Esophagus (tissue), 2 donors: ENCODE measurements around the gene VPS13D. TPM values are rescaled to one million over a fixed set of nuclear protein-coding genes. Genes with fewer than 3 reads are reported as not detected.

Experiments
- H3K27ac ChIP-seq, 2 donors: one replicate each; pipeline ENCODE4 v1.5.1; 2013; ENCODE audit warnings: low read depth in 2 of 2, mild to moderate bottlenecking in 2 of 2, inconsistent platforms in 1 of 2, low read length in 1 of 2, moderate library complexity in 1 of 2
- H3K27me3 ChIP-seq, 2 donors: one replicate each; pipeline ENCODE4 v1.6.1; 2013; ENCODE audit warnings: low read length in 2 of 2, control low read depth in 1 of 2, mild to moderate bottlenecking in 1 of 2; ENCODE audit not compliant: insufficient read depth in 2 of 2, control insufficient read depth in 1 of 2
- H3K36me3 ChIP-seq, 2 donors: one replicate each; pipeline ENCODE4 v1.6.1; 2013; ENCODE audit warnings: low read length in 1 of 2; ENCODE audit not compliant: control insufficient read depth in 2 of 2, insufficient read depth in 2 of 2
- H3K4me1 ChIP-seq, 2 donors: one replicate each; pipeline ENCODE4 v1.6.1; 2013; ENCODE audit warnings: low read length in 1 of 2; ENCODE audit not compliant: control insufficient read depth in 2 of 2, insufficient read depth in 2 of 2
- H3K4me3 ChIP-seq, 2 donors: one replicate each; pipeline ENCODE4 v1.5.1; 2013; ENCODE audit warnings: low read length in 2 of 2, mild to moderate bottlenecking in 2 of 2, low read depth in 1 of 2, moderate library complexity in 1 of 2
- H3K9me3 ChIP-seq, 2 donors: one replicate each; pipeline ENCODE4 v1.6.1; 2013; ENCODE audit warnings: mild to moderate bottlenecking in 2 of 2, low read depth in 1 of 2, low read length in 1 of 2, moderate library complexity in 1 of 2; ENCODE audit not compliant: control insufficient read depth in 2 of 2, insufficient read depth in 1 of 2
- WGBS, 2 donors: extraction: QIAGEN DNeasy Blood & Tissue Kit; methylation state at CpG; one replicate each; pipeline ENCODE4 v1.1.7; 2013; 5-methylcytosine and 5-hydroxymethylcytosine counted together
- polyA plus RNA-seq, 2 donors: library from polyadenylated mRNA; stranded (reverse); fragments of 200-250 nt; gene quantifications; one replicate each; pipeline ENCODE4 v1.2.3, GENCODE V29; 2013
- donor health status: healthy with polysubstance abuse.
- donor health status: Bipolar disorder and iron deficiency.

The VPS13D gene
- polyA plus RNA-seq, 2 donors, result 26.3 to 36.9 TPM

GRCh38 chr1:12185918-12186678 lies 43.7 kb upstream of the VPS13D start:
- Histone ChIP-seq H3K9me3 (no peaks in the 10 kb centered on the region), H3K4me1 (peaks cover 0 to 10% of the 10 kb centered on the region in 2 donors), H3K27me3 (no peaks in the 10 kb centered on the region), H3K4me3 (no peak overlapping the region), H3K36me3 (no peaks in the 10 kb centered on the region), H3K27ac (peak overlapping the region; percentile 37 to 40)
- WGBS, 2 donors, result 58 to 61% methylated on average over 13 of the region's 13 CpGs

- 54 to 72% methylated on average over 4 of the region's 4 CpGs for WGBS, 2 donors
- Histone ChIP-seq H3K27ac (no peak overlapping the region), H3K27me3 (no peaks in the 10 kb centered on the region), H3K4me3 (no peak overlapping the region), H3K9me3 (no peaks in the 10 kb centered on the region), H3K4me1 (peaks cover 0 to 10% of the 10 kb centered on the region in 2 donors), H3K36me3 (peaks cover 0 to 2% of the 10 kb centered on the region in 2 donors)
These were observed 43.2 kb upstream of the VPS13D start for GRCh38 chr1:12186679-12186985.

GRCh38 chr1:12188115-12188514 lies 41.7 kb upstream of the VPS13D start:
- peaks cover 0 to 4% of the 10 kb centered on the region in 2 donors for H3K36me3 ChIP-seq
- no peak overlapping the region for H3K4me3 ChIP-seq
- no peaks in the 10 kb centered on the region for H3K27me3 ChIP-seq

GRCh38 chr1:12188657-12189327 lies 41.0 kb upstream of the VPS13D start:
- 61 to 67% methylated on average over 13 of the region's 13 CpGs for WGBS, 2 donors
- Histone ChIP-seq H3K27me3 (no peaks in the 10 kb centered on the region), H3K27ac (no peak overlapping the region), H3K4me3 (no peak overlapping the region), H3K4me1 (peaks cover 0 to 10% of the 10 kb centered on the region in 2 donors), H3K36me3 (peaks cover 0 to 4% of the 10 kb centered on the region in 2 donors), H3K9me3 (no peaks in the 10 kb centered on the region)

More at GRCh38 chr1:12188115-12188514, 41.7 kb upstream of the VPS13D start:
- peaks cover 0 to 10% of the 10 kb centered on the region in 2 donors for H3K4me1 ChIP-seq
- no peaks in the 10 kb centered on the region for H3K9me3 ChIP-seq
- H3K27ac ChIP-seq, result no peak overlapping the region
- WGBS, 2 donors, result 51 to 57% methylated on average over 3 of the region's 3 CpGs

GRCh38 chr1:12189328-12189682 lies 40.5 kb upstream of the VPS13D start:
- Histone ChIP-seq H3K4me1 (peaks cover 0 to 10% of the 10 kb centered on the region in 2 donors), H3K36me3 (peaks cover 0 to 4% of the 10 kb centered on the region in 2 donors), H3K4me3 (no peak overlapping the region), H3K27me3 (no peaks in the 10 kb centered on the region), H3K9me3 (no peaks in the 10 kb centered on the region), H3K27ac (no peak overlapping the region)
- 72 to 79% methylated on average over 5 of the region's 5 CpGs for WGBS, 2 donors

- Histone ChIP-seq H3K9me3 (no peaks in the 10 kb centered on the region), H3K4me3 (no peak overlapping the region), H3K27me3 (no peaks in the 10 kb centered on the region), H3K36me3 (peaks cover 0 to 7% of the 10 kb centered on the region in 2 donors), H3K27ac (no peak overlapping the region), H3K4me1 (no peaks in the 10 kb centered on the region)
- WGBS, 2 donors, result 82 to 84% methylated on average over 58 of the region's 58 CpGs
These were observed 38.4 kb upstream of the VPS13D start for GRCh38 chr1:12191242-12192032.

- Histone ChIP-seq H3K27me3 (no peaks in the 10 kb centered on the region), H3K27ac (no peak overlapping the region), H3K4me1 (no peaks in the 10 kb centered on the region), H3K9me3 (no peaks in the 10 kb centered on the region), H3K4me3 (no peak overlapping the region), H3K36me3 (peaks cover 0 to 7% of the 10 kb centered on the region in 2 donors)
- 85 to 86% methylated on average over 14 of the region's 14 CpGs for WGBS, 2 donors
These were observed 35.1 kb upstream of the VPS13D start for GRCh38 chr1:12194666-12195216.

GRCh38 chr1:12195416-12195815 lies 34.4 kb upstream of the VPS13D start:
- Histone ChIP-seq H3K27me3 (no peaks in the 10 kb centered on the region), H3K27ac (no peak overlapping the region), H3K4me1 (no peaks in the 10 kb centered on the region), H3K9me3 (no peaks in the 10 kb centered on the region), H3K4me3 (no peak overlapping the region), H3K36me3 (peaks cover 0 to 7% of the 10 kb centered on the region in 2 donors)
- 71 to 76% methylated on average over 3 of the region's 3 CpGs for WGBS, 2 donors

- no peaks in the 10 kb centered on the region for H3K9me3 ChIP-seq
- no peak overlapping the region for H3K27ac ChIP-seq
- no peaks in the 10 kb centered on the region for H3K4me1 ChIP-seq
- H3K36me3 ChIP-seq, result peaks cover 0 to 6% of the 10 kb centered on the region in 2 donors
- 78 to 80% methylated on average over 20 of the region's 20 CpGs for WGBS, 2 donors
- no peaks in the 10 kb centered on the region for H3K27me3 ChIP-seq
- H3K4me3 ChIP-seq, result no peak overlapping the region
These were observed 33.0 kb upstream of the VPS13D start for GRCh38 chr1:12196641-12197482.
